GM20000 (cell line): ENCODE measurements around the gene FRMD4A.

Experiments used
- DNase-seq: peaks from one replicate; pipeline ENCODE4 v3.0.0; 2012; ENCODE audit warnings: low spot score
- CTCF ChIP-seq: IDR thresholded peaks from 2 replicates; pipeline ENCODE4 v1.5.1; 2012; ENCODE audit warnings: mild to moderate bottlenecking, control low read depth; ENCODE audit errors: extremely low read depth, missing control alignments

Gene FRMD4A

GRCh38 chr10:13750299-13751190, 580.2 kb downstream of the FRMD4A start:
- no peak for TF ChIP-seq CTCF
- no peak for DNase-seq

GRCh38 chr10:13745271-13745670, 585.5 kb downstream of the FRMD4A start:
- DNase-seq = no peak
- TF ChIP-seq CTCF = no peak

- no peak for DNase-seq
- TF ChIP-seq CTCF = no peak
Measured at GRCh38 chr10:13743963-13744362, 586.8 kb downstream of the FRMD4A start.

- TF ChIP-seq CTCF = no peak
- peak; percentile 56 for DNase-seq
Measured at GRCh38 chr10:13743101-13743693, 587.5 kb downstream of the FRMD4A start.

- DNase-seq = no peak
Measured at GRCh38 chr10:13741438-13741837, 589.3 kb downstream of the FRMD4A start.

DNA sequence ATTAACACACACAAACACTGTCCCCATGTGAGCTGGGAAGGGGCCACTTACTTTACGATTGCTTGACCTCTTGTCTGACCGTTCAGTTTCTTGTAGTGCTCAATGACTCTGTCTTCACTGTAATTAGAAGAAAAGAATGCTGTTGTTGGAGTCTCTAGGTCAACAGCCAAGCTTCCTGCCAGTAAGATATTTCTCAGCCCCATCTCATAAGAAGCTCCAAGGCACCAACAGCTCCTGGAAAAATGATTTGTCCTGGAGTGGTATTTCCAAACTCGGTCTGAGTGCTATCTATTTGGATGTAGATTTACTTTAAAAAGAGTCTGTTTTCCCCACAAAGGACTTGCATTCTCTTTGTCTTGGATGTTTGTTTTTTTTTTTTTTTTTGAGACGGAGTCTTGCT, 590.3 kb downstream of the FRMD4A start:
- TF ChIP-seq CTCF = no peak
- DNase-seq = no peak

More at GRCh38 chr10:13741438-13741837, 589.3 kb downstream of the FRMD4A start:
- TF ChIP-seq CTCF = no peak

DNA sequence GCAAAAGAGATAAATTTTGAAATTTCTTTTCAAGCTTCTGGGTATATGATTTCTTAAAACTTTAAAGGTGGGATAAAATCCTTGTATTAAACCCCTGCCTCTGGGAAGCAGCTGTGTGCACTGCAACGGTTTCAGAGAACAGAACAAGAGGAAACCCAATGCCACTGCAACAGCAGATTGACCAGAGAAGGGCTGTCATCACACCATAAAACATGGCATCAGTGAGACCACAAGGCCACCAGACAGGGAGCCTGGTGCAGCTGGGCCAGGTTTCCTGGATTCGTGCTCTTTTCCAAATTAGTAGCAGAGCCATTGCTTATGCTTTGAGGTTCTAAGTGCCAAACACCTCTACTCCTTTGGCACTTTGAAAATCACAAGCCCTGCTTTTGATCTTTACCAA, 591.5 kb downstream of the FRMD4A start:
- TF ChIP-seq CTCF = no peak

More for the DNA sequence above, 591.5 kb downstream of the FRMD4A start:
- DNase-seq = no peak
